Fibroblast of lung (primary cell): ENCODE data around the gene CARD16. TPM values are rescaled to one million over a fixed set of nuclear protein-coding genes. Genes with fewer than 3 reads are reported as not detected.

ENCODE experiments used
- DNase-seq, 2 donors: peaks; one replicate each; pipeline versions ENCODE4 v3.0.0 to v3.0.0-alpha.2; 2010; ENCODE audit warnings: low read depth in 2 of 2
- H2AFZ ChIP-seq: 2 replicates; pipeline ENCODE4 v1.5.1; 2012; ENCODE audit warnings: low read length, control low read depth, inconsistent platforms
- H3K27ac ChIP-seq: 2 replicates; pipeline ENCODE4 v1.5.1; 2011; ENCODE audit warnings: low read length, control low read depth; ENCODE audit not compliant: insufficient read depth
- H3K27me3 ChIP-seq: 2 replicates; pipeline ENCODE4 v1.5.1; 2011; ENCODE audit warnings: mild to moderate bottlenecking, low read length; ENCODE audit not compliant: control insufficient read depth, insufficient read depth
- H3K36me3 ChIP-seq: 2 replicates; pipeline ENCODE4 v1.5.1; 2011; ENCODE audit warnings: low read length; ENCODE audit not compliant: control insufficient read depth, insufficient read depth
- H3K4me1 ChIP-seq: 2 replicates; pipeline ENCODE4 v1.5.1; 2011; ENCODE audit warnings: low read length; ENCODE audit not compliant: control insufficient read depth, insufficient read depth; ENCODE audit errors: extremely low read depth
- H3K4me2 ChIP-seq: 2 replicates; pipeline ENCODE4 v1.5.1; 2011; ENCODE audit warnings: low read length, control low read depth; ENCODE audit not compliant: insufficient read depth; ENCODE audit errors: extremely low read depth
- H3K4me3 ChIP-seq, 4 experiments: fragments of 200-600 bp in 1 of 4; sonication (generic) in 1 of 4; replicated peaks in 1 of 4; 2 replicates each; pipeline ENCODE4 v1.5.1; 2011 to 2016; ENCODE audit warnings: low read length in 4 of 4, low read depth in 3 of 4, mild to moderate bottlenecking in 3 of 4, control low read depth in 2 of 4, inconsistent platforms in 1 of 4, mixed read lengths in 1 of 4; ENCODE audit not compliant: insufficient read depth in 1 of 4; ENCODE audit errors: control extremely low read depth in 1 of 4
- H3K79me2 ChIP-seq: 2 replicates; pipeline ENCODE4 v1.5.1; 2012; ENCODE audit warnings: mild to moderate bottlenecking, low read length, inconsistent platforms; ENCODE audit not compliant: control insufficient read depth, insufficient read depth
- H3K9ac ChIP-seq: 2 replicates; pipeline ENCODE4 v1.5.1; 2011; ENCODE audit warnings: mild to moderate bottlenecking, low read length, control low read depth; ENCODE audit not compliant: insufficient read depth
- H3K9me3 ChIP-seq: 2 replicates; pipeline ENCODE4 v1.5.1; 2012; ENCODE audit warnings: low read depth, low read length; ENCODE audit not compliant: control insufficient read depth, insufficient read depth
- H4K20me1 ChIP-seq: 2 replicates; pipeline ENCODE4 v1.5.1; 2011; ENCODE audit warnings: low read length; ENCODE audit not compliant: control insufficient read depth, insufficient read depth; ENCODE audit errors: extremely low read depth
- EZH2 ChIP-seq: IDR thresholded peaks from 2 replicates; pipeline ENCODE4 v1.5.1; 2012; ENCODE audit warnings: low read length, control low read depth, mild to moderate bottlenecking; ENCODE audit errors: missing control alignments
- polyA plus RNA-seq, 2 donors: library from polyadenylated mRNA; depleted of rRNA in 1 of 2; stranded (reverse) in 1 of 2; unstranded in 1 of 2; fragments of >200 nt; gene quantifications; 2 replicates each; pipeline ENCODE4 v1.2.1, GENCODE V29; 2011 to 2012; ENCODE audit warnings: missing spikeins in 1 of 2
- total RNA-seq: library from RNA; depleted of rRNA; stranded (reverse); fragments of >200 nt; gene quantifications from 2 replicates; pipeline ENCODE4 v1.2.1, GENCODE V29; 2014
- TF ChIP-seq, protein P1 (sequence below), 2 donors: IDR thresholded peaks in 1 of 2; conservative IDR thresholded peaks in 1 of 2; 1 replicate in 1 of 2; 2 replicates in 1 of 2; pipeline ENCODE4 v1.5.1; 2011 to 2012; ENCODE audit warnings: low read length in 2 of 2, control low read depth in 1 of 2, inconsistent platforms in 1 of 2, low read depth in 1 of 2, mild to moderate bottlenecking in 1 of 2

CARD16 gene
- total and polyA plus RNA-seq, 2 donors (not counting 1 experiment from before 2014, with no cell fraction given) = 114 to 143 TPM

DNA sequence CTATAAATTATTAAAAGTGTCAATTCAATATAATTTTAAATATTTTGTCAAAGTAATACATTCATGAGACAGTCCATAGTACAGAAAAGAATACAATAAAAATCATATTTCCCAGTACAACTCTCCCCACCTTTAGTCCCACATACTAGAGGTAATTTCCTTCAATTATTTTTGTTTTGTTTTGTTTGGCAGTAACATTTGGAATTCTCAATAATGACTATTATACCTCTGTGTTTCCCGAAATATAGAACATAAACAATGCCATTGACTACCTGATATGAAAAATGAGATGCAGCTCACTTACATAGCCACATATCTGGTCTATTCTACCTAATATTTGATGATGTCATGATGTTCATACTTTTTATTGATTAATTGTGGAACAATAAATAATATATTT, 52.4 kb downstream of the CARD16 start:
- H3K4me2 ChIP-seq = no peak overlapping the region
- no peak for TF ChIP-seq EZH2
- TF ChIP-seq, protein P1, sequence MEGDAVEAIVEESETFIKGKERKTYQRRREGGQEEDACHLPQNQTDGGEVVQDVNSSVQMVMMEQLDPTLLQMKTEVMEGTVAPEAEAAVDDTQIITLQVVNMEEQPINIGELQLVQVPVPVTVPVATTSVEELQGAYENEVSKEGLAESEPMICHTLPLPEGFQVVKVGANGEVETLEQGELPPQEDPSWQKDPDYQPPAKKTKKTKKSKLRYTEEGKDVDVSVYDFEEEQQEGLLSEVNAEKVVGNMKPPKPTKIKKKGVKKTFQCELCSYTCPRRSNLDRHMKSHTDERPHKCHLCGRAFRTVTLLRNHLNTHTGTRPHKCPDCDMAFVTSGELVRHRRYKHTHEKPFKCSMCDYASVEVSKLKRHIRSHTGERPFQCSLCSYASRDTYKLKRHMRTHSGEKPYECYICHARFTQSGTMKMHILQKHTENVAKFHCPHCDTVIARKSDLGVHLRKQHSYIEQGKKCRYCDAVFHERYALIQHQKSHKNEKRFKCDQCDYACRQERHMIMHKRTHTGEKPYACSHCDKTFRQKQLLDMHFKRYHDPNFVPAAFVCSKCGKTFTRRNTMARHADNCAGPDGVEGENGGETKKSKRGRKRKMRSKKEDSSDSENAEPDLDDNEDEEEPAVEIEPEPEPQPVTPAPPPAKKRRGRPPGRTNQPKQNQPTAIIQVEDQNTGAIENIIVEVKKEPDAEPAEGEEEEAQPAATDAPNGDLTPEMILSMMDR (conservative IDR thresholded peaks at IDR 0.05 in 1 of 2, IDR thresholded peaks at IDR 0.05 in 1 of 2; ENCODE audit: low read depth in 1 of 2, low read length in 2 of 2) = no peak

DNA sequence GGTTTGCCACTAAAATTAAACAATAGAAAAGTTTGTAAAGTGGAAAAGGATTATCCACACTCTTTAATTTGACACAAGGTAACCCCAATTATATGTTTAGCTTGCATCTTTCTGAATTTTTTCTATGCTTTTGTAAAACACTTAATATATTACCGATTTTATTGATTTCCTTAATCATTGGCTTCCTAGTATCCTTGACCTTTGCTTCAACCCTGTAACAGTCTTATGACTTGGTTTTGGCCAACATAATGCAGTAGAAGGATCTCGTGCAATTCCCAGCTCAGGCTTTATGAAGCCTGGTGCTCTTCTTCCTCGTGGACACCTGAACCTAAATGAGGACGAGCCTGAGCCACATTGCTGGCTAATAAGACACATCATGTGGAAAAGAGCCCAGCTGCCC, 53.1 kb downstream of the CARD16 start:
- Histone ChIP-seq H2AFZ (no peak overlapping the region), H3K79me2 (no peaks in the 10 kb centered on the region), H3K36me3 (no peaks in the 10 kb centered on the region), H3K4me1 (no peaks in the 10 kb centered on the region), H3K27ac (no peak overlapping the region), H3K4me3 (no peak overlapping the region), H3K4me2 (no peak overlapping the region), H3K9me3 (no peaks in the 10 kb centered on the region), H4K20me1 (no peaks in the 10 kb centered on the region), H3K9ac (no peak overlapping the region), H3K27me3 (no peaks in the 10 kb centered on the region)
- no peak for DNase-seq
- TF ChIP-seq, protein P1 (conservative IDR thresholded peaks at IDR 0.05 in 1 of 2, IDR thresholded peaks at IDR 0.05 in 1 of 2; ENCODE audit: low read depth in 1 of 2, low read length in 2 of 2) = no peak
- TF ChIP-seq EZH2 = no peak

More for the DNA sequence above, 52.4 kb downstream of the CARD16 start:
- Histone ChIP-seq H3K27ac (no peak overlapping the region), H3K9me3 (no peaks in the 10 kb centered on the region), H3K79me2 (no peaks in the 10 kb centered on the region), H3K36me3 (no peaks in the 10 kb centered on the region), H4K20me1 (no peaks in the 10 kb centered on the region), H3K9ac (no peak overlapping the region), H3K4me1 (no peaks in the 10 kb centered on the region), H3K27me3 (no peaks in the 10 kb centered on the region), H3K4me3 (no peak overlapping the region), H2AFZ (no peak overlapping the region)
- DNase-seq = no peak

Other genes with a start within 250 kb of the CARD16 start
- gene CASP12, start 146.9 kb downstream of the CARD16 start, total RNA-seq = 0.17 and 0.26 TPM in 2 replicates
- 0.09 TPM in 1 of 2 replicates, not detected in the other for gene CASP12, start 146.9 kb downstream of the CARD16 start, polyA plus RNA-seq
- 196 TPM in 2 replicates for gene CASP4, start 76.8 kb downstream of the CARD16 start, total RNA-seq
- 204 and 217 TPM in 2 replicates for gene CASP4, start 76.8 kb downstream of the CARD16 start, polyA plus RNA-seq
- 0.17 and 0.26 TPM in 2 replicates for gene CASP5, start 22.2 kb downstream of the CARD16 start, total RNA-seq
- gene CASP5, start 22.2 kb downstream of the CARD16 start, polyA plus RNA-seq = not detected in 2 replicates
- gene CASP1, start 10.2 kb downstream of the CARD16 start, total RNA-seq = 82.2 and 115 TPM in 2 replicates
- 45.4 and 49.9 TPM in 2 replicates for gene CASP1, start 10.2 kb downstream of the CARD16 start, polyA plus RNA-seq
- not detected in 2 replicates for gene CARD18, start 94.4 kb upstream of the CARD16 start, total RNA-seq
- gene CARD18, start 94.4 kb upstream of the CARD16 start, polyA plus RNA-seq = not detected in 2 replicates